Left cardiac atrium (tissue), 4 donors: ENCODE results near the gene CELSR2. TPM values are rescaled to one million over a fixed set of nuclear protein-coding genes. Genes with fewer than 3 reads are reported as not detected.
"Not testable (repeated sequence)": the region's sequence is repeated elsewhere in the genome, so short reads cannot be mapped to it uniquely, and the experiment has no call there.

Source experiments
- ATAC-seq, 2 donors: fragments of 200-7000 bp; cut with Tn5 transposase; one replicate each; pipeline ENCODE4 v1.9.1; 2020; ENCODE audit warnings: mild to moderate bottlenecking in 2 of 2, moderate library complexity in 2 of 2
- DNase-seq: peaks from one replicate; pipeline ENCODE4 v3.0.0-alpha.2; 2020
- intact Hi-C, 2 donors: fragments of 100-400 bp; cut with DNase I; formaldehyde crosslinking; loops; one replicate each; pipeline versions ENCODE4 v1.14.1 to v1.15.1; 2022 to 2023
- total RNA-seq, 2 donors: library from RNA; stranded (reverse); fragmentation: NEBNext Ultra II Directional; extraction: Animal tissue kit (Norgen Biotek cat#: 25700); gene quantifications; one replicate each; pipeline ENCODE4 v1.2.1, GENCODE V29; 2021
- donor health status: DM: no; HTN: yes; CAD: no.
- donor health status: DM: no; HTN: yes; CAD: no; lungs with severe emphysema.
- donor health status: DM: yes; HTN: yes; CAD: no.
- donor health status: Dilated cardiomyopathy.

CELSR2 gene
- total RNA-seq, 2 donors from 2014 or later, result 15.6 to 21.1 TPM

- ATAC-seq (peak; percentile 99), DNase-seq (peak; percentile 97)
- intact Hi-C loops, result no loop called here
Measured at GRCh38 chr1:109282952-109283747, 33.8 kb downstream of the CELSR2 start, which contains the start of gene PSRC1. Gene PSRC1 (minus strand): TSS chr1:109283145.

GRCh38 chr1:109283748-109284600, 34.6 kb downstream of the CELSR2 start:
- no peak for DNase-seq
- peak in 1 of 2 donors; percentile 3 for ATAC-seq
- intact Hi-C loops, result no loop called here

GRCh38 chr1:109286762-109287161, 37.4 kb downstream of the CELSR2 start:
- ATAC-seq, intact Hi-C loops, DNase-seq: not testable (repeated sequence)

GRCh38 chr1:109290137-109290536, 40.8 kb downstream of the CELSR2 start:
- ATAC-seq, result no peak
- intact Hi-C loops, result no loop called here

GRCh38 chr1:109290998-109291397, 41.7 kb downstream of the CELSR2 start:
- ATAC-seq (peak in 1 of 2 donors; percentile 51), DNase-seq (no peak)
- intact Hi-C loops, result no loop called here

More at GRCh38 chr1:109290137-109290536, 40.8 kb downstream of the CELSR2 start:
- no peak for DNase-seq

GRCh38 chr1:109292364-109292763, 43.0 kb downstream of the CELSR2 start:
- DNase-seq, result no peak
- intact Hi-C loops, result no loop called here

GRCh38 chr1:109293026-109293425, 43.7 kb downstream of the CELSR2 start:
- intact Hi-C loops, result no loop called here
- ATAC-seq (no peak), DNase-seq (no peak)

More at GRCh38 chr1:109292364-109292763, 43.0 kb downstream of the CELSR2 start:
- no peak for ATAC-seq

GRCh38 chr1:109294481-109294880, 45.1 kb downstream of the CELSR2 start:
- DNase-seq (no peak), ATAC-seq (no peak)
- intact Hi-C loops, result no loop called here

- DNase-seq (no peak), ATAC-seq (no peak)
- intact Hi-C loops, result no loop called here
Measured at GRCh38 chr1:109295712-109296415, 46.5 kb downstream of the CELSR2 start.

GRCh38 chr1:109296782-109297181, 47.4 kb downstream of the CELSR2 start:
- ATAC-seq (no peak), DNase-seq (no peak)
- intact Hi-C loops, result no loop called here

- ATAC-seq (peak; percentile 46 to 75), DNase-seq (peak; percentile 75)
- intact Hi-C loops, result no loop called here
Measured at GRCh38 chr1:109298666-109299557, 49.6 kb downstream of the CELSR2 start.

GRCh38 chr1:109299558-109300343, 50.4 kb downstream of the CELSR2 start:
- intact Hi-C loops, result no loop called here
- DNase-seq, result peak; percentile 76
- ATAC-seq, result peak; percentile 29 to 63

GRCh38 chr1:109300650-109301151, 51.4 kb downstream of the CELSR2 start:
- intact Hi-C loops, result no loop called here
- peak; percentile 38 to 46 for ATAC-seq
- peak; percentile 53 for DNase-seq

- intact Hi-C loops, result no loop called here
- ATAC-seq (no peak), DNase-seq (no peak)
Measured at GRCh38 chr1:109301874-109302273, 52.5 kb downstream of the CELSR2 start.

GRCh38 chr1:109304226-109304920, 55.0 kb downstream of the CELSR2 start:
- intact Hi-C loops, result no loop called here
- ATAC-seq (peak; percentile 4 to 31), DNase-seq (no peak)

GRCh38 chr1:109305991-109306390, 56.7 kb downstream of the CELSR2 start:
- DNase-seq, result not testable (repeated sequence)
- ATAC-seq, result peak in 1 of 2 donors; percentile 11

GRCh38 chr1:109306832-109307273, 57.5 kb downstream of the CELSR2 start, which contains the start of gene MYBPHL:
Gene MYBPHL (minus strand): TSS chr1:109307011. CDS start chr1:109306991, 20 bp downstream.
- intact Hi-C loops, result no loop called here
- peak; percentile 70 to 72 for ATAC-seq
- peak; percentile 60 for DNase-seq

More at GRCh38 chr1:109305991-109306390, 56.7 kb downstream of the CELSR2 start:
- intact Hi-C loops, result not testable (repeated sequence)
